Ureter (tissue), 1 donor: Measurements from ENCODE around the gene C20orf202. TPM values are rescaled to one million over a fixed set of nuclear protein-coding genes. Genes with fewer than 3 reads are reported as not detected.

ENCODE experiments used
- DNase-seq: peaks from one replicate; pipeline ENCODE4 v3.0.0-alpha.2; 2020; ENCODE audit warnings: low spot score
- total RNA-seq: library from RNA; stranded (reverse); gene quantifications from one replicate; pipeline ENCODE4 v1.2.4, GENCODE V29; 2023
- donor health status: DM: yes; HTN: yes; CAD: no.

C20orf202 gene
- total RNA-seq, 1 donor from 2014 or later = 1.2 TPM

GRCh38 chr20:1184638-1185315 lies 18.5 kb upstream of the C20orf202 start, which contains the start of gene TMEM74B:
TSS of gene TMEM74B (minus strand) at chr20:1184981. CDS start at chr20:1183801, 1,180 bp downstream.
- no peak for DNase-seq

- DNase-seq = no peak
Observed at GRCh38 chr20:1185316-1185741, 17.9 kb upstream of the C20orf202 start.

DNA sequence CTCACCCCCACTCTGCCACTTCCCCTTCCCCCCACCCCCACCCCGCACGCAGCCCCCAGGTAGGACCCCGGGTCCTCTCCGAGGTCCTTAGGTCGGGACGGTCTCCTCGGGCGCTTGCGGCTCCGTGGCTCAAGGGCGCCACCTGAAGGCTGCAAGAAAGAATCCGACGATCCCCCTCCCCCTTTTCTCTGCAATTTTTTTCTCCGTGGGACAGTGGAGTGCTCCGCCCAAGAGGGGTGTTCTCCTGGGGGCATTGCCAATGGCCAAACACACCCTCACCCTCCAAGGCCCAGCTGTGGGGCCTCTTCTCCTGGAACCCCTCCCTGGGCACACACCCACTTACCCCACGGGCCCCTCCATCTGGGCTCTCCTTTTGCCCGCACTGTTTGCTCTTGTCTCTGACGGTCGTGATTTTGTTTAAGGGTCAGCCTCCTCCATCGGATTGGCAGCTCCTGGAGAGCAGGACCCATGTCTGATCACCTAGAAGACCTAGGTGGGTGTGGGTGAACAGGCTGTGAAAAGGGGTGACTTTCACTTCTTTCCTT lies 17.4 kb upstream of the C20orf202 start:
- DNase-seq = no peak

GRCh38 chr20:1186367-1186991 lies 16.8 kb upstream of the C20orf202 start:
- DNase-seq = no peak

DNA sequence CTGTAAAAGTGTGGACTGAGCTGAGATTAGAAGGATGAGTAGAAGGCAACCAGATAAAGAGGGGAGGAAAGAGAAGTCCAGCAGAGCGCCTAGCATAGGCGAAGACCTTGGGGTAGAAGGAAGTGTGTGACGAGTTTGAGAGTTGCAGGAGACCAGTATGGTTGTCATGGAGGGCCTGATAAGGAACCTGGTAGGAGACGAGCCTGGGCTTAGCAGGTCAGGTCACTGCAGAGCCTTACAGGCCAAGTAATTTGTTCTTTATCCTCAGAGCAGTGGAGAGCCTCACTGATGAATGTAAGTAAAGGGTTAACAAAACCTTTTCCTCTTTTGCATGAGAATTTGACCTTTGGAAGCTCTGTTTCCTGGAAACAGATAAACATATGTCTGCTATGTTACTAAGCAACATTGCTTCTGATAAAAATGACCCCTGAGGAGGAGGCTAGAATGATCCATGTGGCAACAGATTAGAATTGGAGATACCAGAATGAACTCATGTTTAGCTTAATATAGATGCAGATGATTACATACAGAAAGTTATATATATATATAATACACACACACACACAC lies 15.6 kb upstream of the C20orf202 start:
- DNase-seq = no peak

DNA sequence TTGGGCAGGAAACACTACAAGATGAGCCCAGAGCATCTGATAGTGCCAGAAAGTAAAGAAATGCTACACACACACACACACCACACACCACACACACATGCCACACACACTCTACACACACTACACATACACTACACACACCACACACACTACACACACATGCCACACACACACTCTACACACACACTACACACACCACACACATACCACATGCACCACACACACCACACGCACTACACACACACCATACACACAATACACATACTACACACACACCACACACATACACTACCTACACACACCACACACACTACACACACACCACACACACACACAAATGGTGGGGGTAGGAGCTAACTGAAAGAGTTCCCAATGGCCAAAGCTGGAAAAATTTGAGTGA lies 14.9 kb upstream of the C20orf202 start:
- DNase-seq = no peak

DNA sequence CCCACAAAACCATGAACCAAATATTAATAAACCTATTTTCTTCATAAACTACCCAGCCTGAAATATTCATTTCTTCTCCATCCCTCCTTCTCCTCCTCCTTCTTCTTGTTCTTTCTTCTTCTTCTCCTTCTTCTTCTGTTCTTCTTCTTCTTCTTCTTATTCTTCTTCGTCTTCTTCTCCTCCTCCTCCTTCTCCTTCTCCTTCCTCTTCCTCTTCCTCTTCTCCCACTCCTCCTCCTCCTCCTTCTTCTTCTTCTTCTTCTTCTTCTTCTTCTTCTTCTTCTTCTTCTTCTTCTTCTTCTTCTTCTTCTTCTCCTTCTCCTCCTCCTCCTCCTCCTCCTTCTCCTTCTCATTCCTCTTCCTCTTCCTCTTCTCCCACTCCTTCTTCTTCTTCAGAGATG lies 13.4 kb upstream of the C20orf202 start:
- no peak for DNase-seq

DNA sequence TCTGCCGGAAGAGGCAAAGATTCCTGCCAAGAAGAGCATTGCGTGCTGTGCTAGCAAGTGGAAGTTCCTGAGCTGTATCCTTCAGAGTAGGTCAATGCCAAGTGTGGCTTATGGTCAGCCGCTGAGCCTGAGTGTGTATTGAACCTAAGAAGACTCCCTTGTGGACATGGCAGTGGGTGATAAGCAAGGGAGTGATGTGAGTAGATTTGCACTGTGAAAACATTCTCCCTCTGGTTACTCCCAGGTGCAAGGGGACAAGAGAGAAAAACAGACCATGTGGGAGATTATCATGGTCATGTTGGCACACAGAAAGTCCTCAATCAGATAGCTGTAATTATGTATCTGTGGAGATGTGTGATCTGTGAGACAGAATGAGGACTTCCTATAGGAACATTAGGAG lies 12.4 kb upstream of the C20orf202 start:
- DNase-seq = no peak

DNA sequence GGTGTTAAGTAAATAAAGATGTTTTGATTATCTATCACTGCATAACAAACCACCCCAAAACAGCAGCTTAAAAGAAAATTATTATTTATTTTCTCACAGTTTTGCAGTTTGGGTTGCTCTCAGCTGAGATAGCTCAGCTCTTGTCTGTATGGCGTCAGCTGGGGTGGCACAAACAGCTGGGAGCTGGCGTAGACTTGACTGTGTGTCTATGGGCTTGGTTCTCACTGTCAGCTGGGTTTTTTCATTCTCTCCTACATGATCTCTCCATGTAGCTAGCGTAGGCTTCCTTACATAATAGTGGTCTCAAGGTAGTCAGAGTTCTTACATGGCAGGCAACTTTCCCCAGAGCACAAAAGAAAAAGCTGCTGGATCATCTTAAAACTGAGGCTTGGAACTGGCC lies 12.0 kb upstream of the C20orf202 start:
- DNase-seq = no peak

DNA sequence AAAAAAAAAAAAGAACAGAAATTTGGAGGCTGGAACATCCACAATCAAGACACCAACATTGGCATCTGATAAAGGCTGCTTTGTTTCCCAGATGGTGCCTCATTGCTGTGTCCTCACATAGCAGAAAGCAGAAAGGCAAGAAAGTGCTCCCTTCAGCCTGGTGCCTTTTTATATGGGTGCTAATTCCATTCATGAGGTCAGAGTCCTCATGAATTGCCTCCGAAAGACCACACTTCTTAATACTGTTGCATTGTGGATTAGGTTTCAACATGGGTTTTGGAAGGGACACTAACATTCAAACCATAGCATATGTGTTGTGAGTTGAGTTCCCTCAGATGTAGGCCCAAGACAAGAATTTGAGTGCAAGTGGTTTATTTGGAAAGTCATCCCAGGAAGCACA lies 8.0 kb upstream of the C20orf202 start:
- DNase-seq = no peak

DNA sequence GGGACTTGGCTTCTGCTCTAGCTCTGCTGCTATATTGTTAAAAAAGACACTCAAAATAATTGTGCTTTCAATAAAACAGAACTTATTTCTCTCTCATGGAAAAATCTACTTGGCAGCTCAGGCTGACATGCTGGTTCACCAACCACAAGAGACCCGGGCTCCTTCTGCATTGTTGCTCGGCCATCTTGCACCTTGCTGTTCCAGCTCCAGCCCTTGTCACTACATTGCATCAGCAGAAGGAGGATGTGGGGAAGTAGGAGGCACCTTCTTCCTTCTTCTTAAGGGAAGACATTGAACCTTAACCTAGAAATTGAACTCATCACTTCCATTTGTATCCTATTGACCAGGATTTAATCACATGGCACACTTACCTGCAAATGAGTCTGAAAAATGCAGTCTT lies 6.6 kb upstream of the C20orf202 start:
- no peak for DNase-seq

DNA sequence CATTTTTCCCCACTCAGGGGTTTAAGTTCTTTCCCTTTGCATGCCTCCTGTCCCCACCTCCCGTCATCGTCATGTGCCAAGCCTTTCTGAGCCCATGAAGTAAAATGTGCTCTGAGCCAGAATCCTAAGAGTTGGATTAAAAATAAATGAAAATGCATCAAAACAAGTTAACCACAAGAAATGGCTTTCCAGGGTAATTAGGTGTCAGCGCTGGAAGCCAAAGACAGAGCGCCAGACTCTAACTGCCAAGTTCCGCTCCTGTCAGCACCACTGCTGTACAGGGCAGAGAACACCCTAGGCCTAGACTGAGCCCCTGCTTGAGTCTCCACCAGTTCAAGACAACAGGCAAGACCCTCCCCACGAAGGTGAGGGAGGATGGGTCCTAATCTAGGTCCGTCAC lies 5.5 kb upstream of the C20orf202 start:
- no peak for DNase-seq

DNA sequence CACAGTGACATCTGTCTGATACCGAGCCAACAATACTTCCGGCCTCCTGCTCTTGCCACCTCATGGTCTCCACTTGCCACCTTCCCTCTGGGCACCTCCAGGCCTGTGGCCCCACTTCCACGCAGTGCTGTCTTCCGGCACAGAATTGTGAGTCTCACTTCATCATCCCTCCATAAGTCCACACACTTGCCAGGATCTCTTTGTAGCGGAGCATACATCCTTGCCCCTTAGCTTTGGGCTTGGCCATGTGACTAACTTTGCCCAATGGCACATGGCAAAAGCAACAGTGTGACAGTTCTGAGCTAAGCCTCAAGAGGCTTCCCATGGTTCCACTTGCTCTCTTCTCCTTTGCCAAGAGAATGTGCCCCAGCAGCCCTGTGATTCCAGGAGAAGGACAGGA lies 4.5 kb upstream of the C20orf202 start:
- no peak for DNase-seq

- DNase-seq = no peak
Observed at GRCh38 chr20:1199212-1199873, 3.9 kb upstream of the C20orf202 start.

- DNase-seq = no peak
Observed at GRCh38 chr20:1199964-1200363, 3.3 kb upstream of the C20orf202 start.

- no peak for DNase-seq
Observed at GRCh38 chr20:1203630-1204029, 376 bp downstream of the C20orf202 start.

DNA sequence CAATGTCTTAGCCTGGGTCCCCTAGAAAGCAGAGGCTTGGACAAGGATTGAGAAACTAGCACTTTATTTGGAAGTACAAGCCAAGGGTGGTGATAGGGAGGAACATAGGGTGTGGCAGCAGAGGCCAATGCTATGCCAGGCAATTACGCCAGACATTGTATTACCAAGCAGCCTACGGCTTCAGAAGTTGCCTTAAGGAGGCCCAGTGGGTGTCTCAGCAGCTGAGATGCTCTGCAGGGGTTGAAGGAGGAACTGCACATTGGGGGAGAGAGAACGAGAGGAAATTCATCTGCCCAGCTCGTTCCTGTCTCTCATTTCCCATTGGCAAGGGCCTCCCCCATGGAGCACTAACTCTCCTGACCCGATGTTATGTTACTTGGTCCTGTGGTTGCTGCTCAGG lies 859 bp downstream of the C20orf202 start:
- DNase-seq = no peak

DNA sequence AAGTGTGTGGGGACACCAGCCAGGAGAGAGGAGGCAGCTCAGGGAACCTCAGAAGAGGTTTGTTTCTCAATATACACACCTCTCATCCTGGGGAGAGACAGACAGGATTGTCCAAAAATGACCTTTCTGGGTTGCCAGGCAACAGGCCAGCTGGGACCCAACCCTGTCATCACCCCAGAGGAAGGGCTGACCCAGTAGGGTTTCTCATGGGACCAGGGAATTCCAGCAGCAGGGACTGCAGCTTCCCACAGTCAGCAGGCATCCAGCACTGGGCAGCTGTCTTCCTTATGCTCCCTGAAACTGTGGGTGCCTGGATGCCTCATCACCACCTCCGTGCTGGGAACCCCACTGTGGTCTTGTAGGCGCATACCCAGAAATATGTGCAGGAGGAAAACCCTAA lies 1.3 kb downstream of the C20orf202 start:
- no peak for DNase-seq

DNA sequence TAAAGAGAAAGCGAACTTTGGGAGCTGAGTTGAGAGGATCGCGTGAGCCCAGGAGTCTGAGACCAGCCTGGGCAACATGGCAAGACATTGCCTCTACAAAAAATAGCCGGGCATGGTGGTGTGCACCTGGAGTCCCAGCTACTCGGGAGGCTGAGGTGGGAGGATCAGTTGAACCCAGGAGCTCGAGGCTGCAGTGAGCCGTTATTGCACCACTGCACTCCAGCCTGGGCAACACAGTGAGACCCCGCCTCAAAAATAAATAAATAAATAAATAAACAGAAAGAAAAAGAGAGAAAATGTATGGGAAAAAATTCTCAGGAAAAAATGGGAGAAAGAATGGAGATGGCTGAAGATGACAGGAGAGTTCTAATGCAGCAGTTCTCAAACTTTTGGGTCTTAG lies 2.5 kb downstream of the C20orf202 start:
- no peak for DNase-seq

DNA sequence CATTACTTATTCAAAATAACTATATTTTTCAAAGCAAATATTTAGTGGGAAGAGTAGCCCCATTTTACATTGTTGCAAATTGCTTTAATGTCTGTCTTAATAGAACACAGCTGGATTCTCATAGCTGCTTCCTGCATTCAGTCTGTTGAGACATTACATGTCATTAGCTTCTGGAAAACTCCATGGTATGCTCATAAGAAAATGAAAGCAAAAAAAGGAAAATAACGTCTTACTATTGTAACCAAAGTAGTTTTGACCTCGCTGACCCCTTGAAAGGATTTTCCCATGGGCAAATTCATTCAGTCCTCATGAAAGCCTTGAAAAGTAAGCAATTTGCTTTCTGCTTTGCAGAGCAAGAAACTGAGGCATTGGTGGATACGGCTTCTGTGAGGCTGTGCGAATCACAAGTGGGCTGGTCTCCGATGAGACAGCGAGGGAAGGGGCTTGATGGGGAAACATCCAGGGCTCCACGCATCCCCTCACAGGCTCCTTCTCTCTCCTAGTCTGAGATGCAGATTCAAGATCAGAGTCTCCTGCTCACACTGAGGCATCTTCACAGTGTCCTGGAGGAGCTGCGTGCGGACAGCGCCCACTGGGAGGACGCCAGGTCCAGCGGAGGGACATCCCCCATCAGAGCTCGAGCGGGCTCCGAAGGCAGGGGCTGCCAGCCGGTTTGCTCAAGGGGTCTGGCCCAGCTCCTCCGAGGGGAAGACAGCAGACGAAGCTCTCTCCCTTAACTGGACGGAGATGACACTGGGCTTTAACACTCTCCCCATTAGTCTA lies 3.3 kb downstream of the C20orf202 start:
- no peak for DNase-seq

DNA sequence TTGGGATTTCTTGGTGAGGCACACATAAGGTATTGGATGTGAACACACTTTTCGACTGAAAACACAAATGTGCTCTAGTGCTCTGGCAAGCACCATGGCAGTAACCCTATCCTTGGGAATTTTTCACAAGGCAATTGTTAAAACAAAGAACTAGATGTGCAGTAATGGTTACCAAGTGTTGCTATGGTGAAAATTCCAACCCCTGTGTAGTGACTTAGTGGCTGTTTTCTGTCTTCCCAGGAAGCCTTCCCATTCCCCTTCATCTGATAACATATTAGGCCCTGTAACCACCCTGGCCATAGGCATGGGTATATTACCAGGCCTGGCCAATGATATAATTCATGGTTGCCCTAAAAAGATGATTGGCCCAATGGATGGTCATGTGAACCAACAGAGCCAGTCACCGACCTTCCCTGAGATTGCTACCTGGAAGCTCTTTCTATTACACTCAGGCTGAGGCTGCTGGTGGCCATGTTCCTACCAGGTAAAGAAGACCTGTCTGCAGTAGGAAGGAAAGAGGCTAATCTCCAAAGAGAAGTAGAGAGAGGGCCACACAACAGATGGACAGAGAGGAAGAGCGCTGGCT lies 4.1 kb downstream of the C20orf202 start:
- no peak for DNase-seq
